ENCODE results near the gene CHP2. TPM values are rescaled to one million over a fixed set of nuclear protein-coding genes. Genes with fewer than 3 reads are reported as not detected.

Gene CHP2
- total RNA-seq, 1 experiment from 2014 or later, result 1.4 TPM

DNA sequence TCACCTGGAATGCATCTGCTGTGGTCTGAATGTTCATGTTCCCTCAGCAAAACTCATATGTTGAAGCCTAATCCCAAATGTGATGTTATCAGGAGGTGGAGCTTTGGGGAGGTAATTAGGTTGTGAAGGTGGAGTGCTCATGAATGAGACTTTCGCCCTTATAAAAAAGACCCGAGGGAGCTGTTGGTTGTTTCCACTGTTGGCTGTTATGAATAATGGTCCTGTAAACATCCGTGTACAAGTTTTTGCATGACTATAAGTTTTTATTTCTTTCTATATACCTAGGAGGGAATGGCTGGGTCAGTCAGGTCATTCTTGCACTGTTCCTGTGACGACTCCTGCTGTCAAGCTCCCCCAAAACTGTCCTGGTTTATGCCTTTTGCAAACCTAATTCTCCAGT, 9.6 kb upstream of the CHP2 start:
- TF ChIP-seq, protein P1, sequence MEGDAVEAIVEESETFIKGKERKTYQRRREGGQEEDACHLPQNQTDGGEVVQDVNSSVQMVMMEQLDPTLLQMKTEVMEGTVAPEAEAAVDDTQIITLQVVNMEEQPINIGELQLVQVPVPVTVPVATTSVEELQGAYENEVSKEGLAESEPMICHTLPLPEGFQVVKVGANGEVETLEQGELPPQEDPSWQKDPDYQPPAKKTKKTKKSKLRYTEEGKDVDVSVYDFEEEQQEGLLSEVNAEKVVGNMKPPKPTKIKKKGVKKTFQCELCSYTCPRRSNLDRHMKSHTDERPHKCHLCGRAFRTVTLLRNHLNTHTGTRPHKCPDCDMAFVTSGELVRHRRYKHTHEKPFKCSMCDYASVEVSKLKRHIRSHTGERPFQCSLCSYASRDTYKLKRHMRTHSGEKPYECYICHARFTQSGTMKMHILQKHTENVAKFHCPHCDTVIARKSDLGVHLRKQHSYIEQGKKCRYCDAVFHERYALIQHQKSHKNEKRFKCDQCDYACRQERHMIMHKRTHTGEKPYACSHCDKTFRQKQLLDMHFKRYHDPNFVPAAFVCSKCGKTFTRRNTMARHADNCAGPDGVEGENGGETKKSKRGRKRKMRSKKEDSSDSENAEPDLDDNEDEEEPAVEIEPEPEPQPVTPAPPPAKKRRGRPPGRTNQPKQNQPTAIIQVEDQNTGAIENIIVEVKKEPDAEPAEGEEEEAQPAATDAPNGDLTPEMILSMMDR (conservative IDR thresholded peaks at IDR 0.05), result no peak
- DNase-seq, result no peak
- Mint-ChIP-seq H3K4me3 (no peak overlapping the region), H3K4me1 (peaks cover 3 to 6% of the 10 kb centered on the region in 2 experiments; a peak in 2 of 4 replicates), H3K36me3 (ENCODE audit: insufficient read depth in 1 of 3, low read depth in 3 of 3) (no peaks in the 10 kb centered on the region), H3K27ac (no peak overlapping the region), H3K27me3 (ENCODE audit: low read depth) (peaks cover 24% of the 10 kb centered on the region), H3K9me3 (no peaks in the 10 kb centered on the region)
- Histone ChIP-seq H2AFZ (ENCODE audit: low read length) (no peak overlapping the region), H3K9me3 (ENCODE audit: control insufficient read depth, low read depth, low read length) (no peaks in the 10 kb centered on the region), H3K79me1 (ENCODE audit: insufficient read depth, low read depth, low read length, poor library complexity, severe bottlenecking) (no peaks in the 10 kb centered on the region), H2BK5ac (ENCODE audit: insufficient read length, low read length) (no peak overlapping the region), H3K4me1 (ENCODE audit: insufficient read depth, low read length) (no peaks in the 10 kb centered on the region; the same call in 1 of the 2 replicates), H4K91ac (ENCODE audit: insufficient read length, low read depth, low read length) (no peak overlapping the region), H3K9ac (ENCODE audit: extremely low read depth, insufficient read length, low read length) (no peak overlapping the region), H3K27ac (ENCODE audit: insufficient read length, low read depth, low read length) (no peak overlapping the region), H2BK12ac (ENCODE audit: insufficient read length, low read depth, low read length) (no peak overlapping the region), H3K14ac (ENCODE audit: insufficient read depth, low read length) (no peak overlapping the region), H2BK15ac (ENCODE audit: low read depth, low read length) (no peak overlapping the region), H4K20me1 (ENCODE audit: control insufficient read depth, insufficient read depth, insufficient read length) (no peaks in the 10 kb centered on the region), H3T11ph (ENCODE audit: low read length) (no peak overlapping the region), H3K79me2 (ENCODE audit: insufficient read depth, low read length) (no peaks in the 10 kb centered on the region), H3K18ac (ENCODE audit: insufficient read length, low read depth, low read length) (no peak overlapping the region), H2BK20ac (ENCODE audit: low read depth, low read length, poor library complexity, severe bottlenecking) (no peak overlapping the region), H3K4me2 (ENCODE audit: insufficient read depth, insufficient read length, low read length) (no peak overlapping the region), H3K4ac (ENCODE audit: low read depth, low read length) (no peak overlapping the region), H4K5ac (ENCODE audit: insufficient read length, low read depth, low read length) (no peak overlapping the region), H3K23ac (ENCODE audit: insufficient read length, low read depth, low read length) (no peak overlapping the region), H3K27me3 (ENCODE audit: insufficient read depth, low read length) (no peaks in the 10 kb centered on the region), H3K23me2 (ENCODE audit: insufficient read length, low read depth, low read length, poor library complexity, severe bottlenecking) (no peaks in the 10 kb centered on the region), H2BK120ac (ENCODE audit: low read depth, low read length, poor library complexity, severe bottlenecking) (no peak overlapping the region), H3K56ac (ENCODE audit: insufficient read length, low read depth, low read length) (no peak overlapping the region), H4K8ac (replicated peaks; ENCODE audit: insufficient read length, low read depth, low read length) (no peak overlapping the region), H2AK5ac (ENCODE audit: insufficient read length, low read length) (no peak overlapping the region)
- WGBS (ENCODE audit: extremely low coverage, insufficient read length, low lambda C conversion rate), result no CpG with 5 or more reads among the region's 4 CpGs
